Measurements from ENCODE around the gene FGD1.

- TF ChIP-seq EZH2phosphoT487 (IDR thresholded peaks at IDR 0.05; ENCODE audit: unreplicated experiment) (no peak), EZH2 (IDR thresholded peaks at IDR 0.05; ENCODE audit: low read depth, unreplicated experiment) (no peak), JUNB (IDR thresholded peaks at IDR 0.05; ENCODE audit: unreplicated experiment) (no peak), POLR2AphosphoS5 (IDR thresholded peaks at IDR 0.05; ENCODE audit: low read depth) (no peak), CREB1 (CRISPR knock-in tag; IDR thresholded peaks at IDR 0.05; ENCODE audit: low read depth) (no peak)
- TF ChIP-seq, protein P1, sequence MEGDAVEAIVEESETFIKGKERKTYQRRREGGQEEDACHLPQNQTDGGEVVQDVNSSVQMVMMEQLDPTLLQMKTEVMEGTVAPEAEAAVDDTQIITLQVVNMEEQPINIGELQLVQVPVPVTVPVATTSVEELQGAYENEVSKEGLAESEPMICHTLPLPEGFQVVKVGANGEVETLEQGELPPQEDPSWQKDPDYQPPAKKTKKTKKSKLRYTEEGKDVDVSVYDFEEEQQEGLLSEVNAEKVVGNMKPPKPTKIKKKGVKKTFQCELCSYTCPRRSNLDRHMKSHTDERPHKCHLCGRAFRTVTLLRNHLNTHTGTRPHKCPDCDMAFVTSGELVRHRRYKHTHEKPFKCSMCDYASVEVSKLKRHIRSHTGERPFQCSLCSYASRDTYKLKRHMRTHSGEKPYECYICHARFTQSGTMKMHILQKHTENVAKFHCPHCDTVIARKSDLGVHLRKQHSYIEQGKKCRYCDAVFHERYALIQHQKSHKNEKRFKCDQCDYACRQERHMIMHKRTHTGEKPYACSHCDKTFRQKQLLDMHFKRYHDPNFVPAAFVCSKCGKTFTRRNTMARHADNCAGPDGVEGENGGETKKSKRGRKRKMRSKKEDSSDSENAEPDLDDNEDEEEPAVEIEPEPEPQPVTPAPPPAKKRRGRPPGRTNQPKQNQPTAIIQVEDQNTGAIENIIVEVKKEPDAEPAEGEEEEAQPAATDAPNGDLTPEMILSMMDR (conservative IDR thresholded peaks at IDR 0.05; ENCODE audit: low read depth in 2 of 2): no peak
- TF ChIP-seq, protein P2, sequence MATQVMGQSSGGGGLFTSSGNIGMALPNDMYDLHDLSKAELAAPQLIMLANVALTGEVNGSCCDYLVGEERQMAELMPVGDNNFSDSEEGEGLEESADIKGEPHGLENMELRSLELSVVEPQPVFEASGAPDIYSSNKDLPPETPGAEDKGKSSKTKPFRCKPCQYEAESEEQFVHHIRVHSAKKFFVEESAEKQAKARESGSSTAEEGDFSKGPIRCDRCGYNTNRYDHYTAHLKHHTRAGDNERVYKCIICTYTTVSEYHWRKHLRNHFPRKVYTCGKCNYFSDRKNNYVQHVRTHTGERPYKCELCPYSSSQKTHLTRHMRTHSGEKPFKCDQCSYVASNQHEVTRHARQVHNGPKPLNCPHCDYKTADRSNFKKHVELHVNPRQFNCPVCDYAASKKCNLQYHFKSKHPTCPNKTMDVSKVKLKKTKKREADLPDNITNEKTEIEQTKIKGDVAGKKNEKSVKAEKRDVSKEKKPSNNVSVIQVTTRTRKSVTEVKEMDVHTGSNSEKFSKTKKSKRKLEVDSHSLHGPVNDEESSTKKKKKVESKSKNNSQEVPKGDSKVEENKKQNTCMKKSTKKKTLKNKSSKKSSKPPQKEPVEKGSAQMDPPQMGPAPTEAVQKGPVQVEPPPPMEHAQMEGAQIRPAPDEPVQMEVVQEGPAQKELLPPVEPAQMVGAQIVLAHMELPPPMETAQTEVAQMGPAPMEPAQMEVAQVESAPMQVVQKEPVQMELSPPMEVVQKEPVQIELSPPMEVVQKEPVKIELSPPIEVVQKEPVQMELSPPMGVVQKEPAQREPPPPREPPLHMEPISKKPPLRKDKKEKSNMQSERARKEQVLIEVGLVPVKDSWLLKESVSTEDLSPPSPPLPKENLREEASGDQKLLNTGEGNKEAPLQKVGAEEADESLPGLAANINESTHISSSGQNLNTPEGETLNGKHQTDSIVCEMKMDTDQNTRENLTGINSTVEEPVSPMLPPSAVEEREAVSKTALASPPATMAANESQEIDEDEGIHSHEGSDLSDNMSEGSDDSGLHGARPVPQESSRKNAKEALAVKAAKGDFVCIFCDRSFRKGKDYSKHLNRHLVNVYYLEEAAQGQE (IDR thresholded peaks at IDR 0.05; ENCODE audit: unreplicated experiment): no peak
- TF ChIP-seq, protein P3, sequence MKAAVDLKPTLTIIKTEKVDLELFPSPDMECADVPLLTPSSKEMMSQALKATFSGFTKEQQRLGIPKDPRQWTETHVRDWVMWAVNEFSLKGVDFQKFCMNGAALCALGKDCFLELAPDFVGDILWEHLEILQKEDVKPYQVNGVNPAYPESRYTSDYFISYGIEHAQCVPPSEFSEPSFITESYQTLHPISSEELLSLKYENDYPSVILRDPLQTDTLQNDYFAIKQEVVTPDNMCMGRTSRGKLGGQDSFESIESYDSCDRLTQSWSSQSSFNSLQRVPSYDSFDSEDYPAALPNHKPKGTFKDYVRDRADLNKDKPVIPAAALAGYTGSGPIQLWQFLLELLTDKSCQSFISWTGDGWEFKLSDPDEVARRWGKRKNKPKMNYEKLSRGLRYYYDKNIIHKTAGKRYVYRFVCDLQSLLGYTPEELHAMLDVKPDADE (IDR thresholded peaks at IDR 0.05): no peak
These were observed 34.4 kb upstream of the FGD1 start for GRCh38 chrX:54530357-54530900.

Measured in GM23338 (cell line).